Islet of Langerhans (tissue), 1 donor: ENCODE measurements around the gene SMIM34.

ENCODE experiments used
- FAIRE-seq: peaks from one replicate; lab custom pipeline; 2011; peaks lifted over from hg19 to GRCh38; lab: Jason Lieb, UNC

SMIM34 gene

GRCh38 chr21:34372321-34372720 lies 51.4 kb downstream of the SMIM34 start:
- FAIRE-seq, result no peak

DNA sequence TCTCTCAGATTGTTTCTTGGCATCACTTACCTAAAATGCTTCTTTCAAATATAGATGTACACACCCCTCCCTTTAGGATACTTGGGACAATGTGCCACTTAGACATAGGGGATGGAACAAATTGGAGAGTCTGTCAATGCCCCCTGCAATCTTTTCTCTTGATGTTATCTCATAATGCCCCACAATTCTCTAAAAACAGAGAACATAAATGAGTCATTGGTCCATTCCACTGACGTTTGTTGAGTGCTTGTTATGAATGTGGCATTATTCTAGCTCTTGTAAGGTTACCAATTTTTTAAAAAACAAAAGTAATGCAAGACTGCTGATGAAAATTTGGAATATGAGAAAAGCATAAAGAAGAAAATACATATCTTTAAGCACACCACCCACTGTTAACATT lies 54.0 kb downstream of the SMIM34 start:
- no peak for FAIRE-seq
